ENCODE data around the gene DNASE1.
A peak's percentile ranks its signal among the peaks of the same experiment; 100 is the strongest.

The DNASE1 gene

DNA sequence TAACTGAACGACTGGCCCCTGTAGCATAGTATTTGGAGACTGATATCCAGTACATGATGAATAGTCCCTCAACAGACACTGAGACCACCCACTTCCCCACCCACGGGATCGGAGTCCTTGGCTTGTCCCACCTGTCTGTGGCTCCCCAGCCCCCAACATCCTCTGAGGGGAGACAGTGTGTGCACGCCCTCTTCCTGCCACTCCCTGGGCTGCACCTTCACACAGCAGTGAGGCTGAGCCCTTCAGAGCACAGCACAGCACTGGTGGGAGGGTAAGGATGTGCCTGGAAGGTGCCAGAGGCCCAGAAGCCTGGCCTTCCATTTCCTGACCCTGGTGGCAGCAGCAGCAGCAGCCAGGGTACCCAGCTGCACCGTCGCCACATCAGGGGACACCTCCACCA is 11.0 kb downstream of the DNASE1 start:
- DNase-seq = no peak

DNA sequence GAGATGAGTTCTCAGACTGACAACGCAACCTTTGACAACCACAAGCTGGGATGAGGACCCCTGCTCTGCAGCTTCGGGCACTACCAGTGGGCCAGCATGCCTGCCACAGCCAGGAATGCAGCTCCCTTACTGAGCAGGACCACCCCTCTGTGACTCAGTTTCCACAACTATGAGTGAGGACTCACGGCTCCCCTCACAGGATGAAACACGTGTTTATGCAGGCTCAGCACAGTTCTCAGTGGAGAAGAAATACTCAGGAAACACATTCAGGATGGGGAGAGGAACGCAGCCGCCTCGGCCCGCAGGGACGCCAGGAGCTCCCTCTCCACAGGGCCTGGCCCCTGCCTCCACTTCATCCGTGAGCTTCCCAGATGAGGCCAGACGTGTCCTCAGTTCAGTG is 14.1 kb downstream of the DNASE1 start:
- no peak for DNase-seq

DNA sequence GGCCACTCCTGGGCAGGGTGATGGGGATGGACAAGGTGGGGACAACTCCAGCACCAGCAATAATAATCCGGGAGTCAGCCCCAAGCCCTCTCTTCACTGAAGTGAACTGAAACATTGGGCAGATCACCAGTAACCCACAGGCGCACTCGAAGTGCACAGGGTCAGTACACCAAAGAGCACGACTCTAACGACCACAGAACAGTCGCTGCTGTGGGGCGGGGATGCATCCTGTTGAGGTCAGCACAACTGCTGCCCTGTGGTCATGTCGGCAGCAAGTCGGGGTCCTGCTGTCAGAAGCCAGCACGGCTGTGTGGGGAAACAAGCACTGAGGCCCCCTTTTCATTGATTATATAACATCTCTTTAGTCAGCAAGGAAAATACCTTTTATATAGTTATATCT is 14.6 kb downstream of the DNASE1 start:
- DNase-seq = no peak

DNA sequence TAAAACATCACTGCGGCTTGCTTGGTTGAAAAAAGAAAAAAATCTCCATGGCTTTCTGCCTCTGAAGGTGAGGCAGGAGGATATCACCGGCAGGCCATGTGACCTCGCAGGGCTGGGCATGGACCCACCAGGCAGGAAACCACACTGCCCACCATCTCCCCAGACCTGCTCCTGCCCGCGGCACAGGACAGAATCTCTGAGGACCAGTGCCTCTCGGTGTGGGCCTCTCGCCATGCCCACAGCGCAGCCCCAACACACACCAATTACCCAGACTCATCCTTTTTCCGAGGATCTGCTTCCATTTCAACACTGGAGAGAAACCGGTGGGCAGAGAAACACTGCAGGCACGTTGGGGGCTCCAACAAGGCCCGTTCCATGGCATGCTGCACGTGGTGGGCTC is 16.2 kb downstream of the DNASE1 start:
- DNase-seq = no peak

DNA sequence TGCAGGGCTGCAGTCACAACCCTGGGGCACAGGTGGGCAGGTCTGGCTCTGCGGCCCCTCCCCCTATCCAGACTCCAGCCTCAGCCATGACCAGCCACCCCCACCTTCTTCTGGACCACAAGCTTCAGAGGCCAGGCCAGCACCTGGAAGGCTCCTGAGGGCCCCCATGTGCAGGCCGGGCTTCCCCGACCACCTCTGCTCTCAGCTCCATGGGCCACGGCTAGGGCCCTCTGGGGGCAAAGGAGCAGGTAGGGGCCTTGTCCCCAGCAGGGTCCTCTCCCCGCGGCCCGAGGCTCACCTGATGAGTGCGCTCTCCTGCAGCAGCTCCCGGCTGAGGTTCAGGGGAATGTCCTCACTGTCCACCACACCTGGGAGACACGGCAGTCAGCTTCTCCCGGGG is 16.9 kb downstream of the DNASE1 start:
- DNase-seq = no peak

DNA sequence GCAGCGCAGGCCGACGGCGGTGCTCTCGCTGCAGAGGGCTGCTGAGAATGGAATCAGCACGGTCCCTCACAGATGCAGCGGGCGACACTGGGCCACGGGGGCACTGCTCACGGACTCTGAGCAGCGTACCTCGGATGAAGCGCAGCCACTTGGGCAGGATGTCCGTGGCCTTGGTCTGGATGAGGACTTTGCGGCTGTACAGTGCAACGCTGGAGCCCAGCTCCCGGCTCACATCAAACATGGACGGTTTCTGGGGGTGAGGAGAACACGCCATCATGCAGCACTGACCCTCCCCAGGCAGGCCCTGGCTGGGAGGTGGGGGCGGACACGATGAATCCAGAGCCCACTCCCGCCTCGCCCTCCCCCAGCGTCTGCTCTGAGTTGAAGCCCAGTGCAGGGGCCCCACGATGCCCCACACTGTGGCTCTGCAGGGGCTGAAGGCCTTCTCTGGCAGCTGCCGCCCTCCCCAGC is 18.1 kb downstream of the DNASE1 start:
- no peak for DNase-seq

DNA sequence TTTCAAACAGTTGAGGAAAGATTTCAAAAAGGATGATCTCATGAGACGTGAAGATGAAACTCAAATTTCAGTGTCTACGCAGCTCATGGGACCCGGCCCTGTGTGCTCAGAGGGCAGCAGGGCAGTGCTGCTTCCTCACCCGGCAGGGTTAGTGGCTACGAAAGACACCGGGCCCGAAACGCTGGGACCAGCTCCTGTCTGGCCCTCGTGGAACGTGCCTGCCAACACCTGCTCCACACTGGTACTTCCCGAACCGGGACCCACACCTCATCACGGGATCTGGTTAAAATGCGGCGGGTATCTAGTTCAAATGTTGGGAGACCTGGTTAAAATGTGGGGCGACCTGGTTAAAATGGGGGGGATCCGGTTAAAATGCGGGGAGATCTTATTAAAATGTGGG is 18.7 kb downstream of the DNASE1 start:
- no peak for DNase-seq

DNA sequence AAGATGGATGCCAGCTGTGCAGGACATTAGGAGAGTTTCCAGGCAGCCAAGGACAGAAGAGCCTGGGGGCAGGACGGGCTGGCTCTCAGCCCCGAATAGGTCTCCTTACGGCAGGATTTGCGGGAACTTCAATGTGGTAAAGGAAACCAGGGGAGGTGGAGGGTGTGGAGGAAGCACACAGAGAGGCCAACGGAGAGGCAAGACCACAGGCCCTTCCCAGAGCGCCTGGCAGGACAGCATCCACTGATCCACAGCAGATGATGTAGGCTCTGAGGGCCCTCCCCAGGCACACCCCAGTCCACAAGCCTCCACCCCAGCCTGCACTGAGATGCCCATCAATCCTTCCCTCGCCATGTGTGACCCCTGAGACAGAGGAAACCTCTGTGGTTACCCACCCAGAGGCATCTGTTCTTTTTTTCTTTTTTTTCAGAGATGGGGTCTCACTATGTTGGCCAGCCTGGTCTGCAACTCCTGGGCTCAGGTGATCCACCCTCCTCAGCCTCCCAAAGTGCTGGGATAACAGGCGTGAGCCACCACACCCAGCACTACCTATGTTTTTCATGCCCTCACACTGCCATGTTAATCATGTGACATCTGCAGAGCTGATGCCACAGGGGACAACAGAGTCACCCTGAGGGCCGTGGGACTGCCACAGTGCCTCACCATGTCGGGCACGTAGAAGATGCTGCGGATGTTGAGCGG is 19.3 kb downstream of the DNASE1 start:
- DNase-seq = no peak

DNA sequence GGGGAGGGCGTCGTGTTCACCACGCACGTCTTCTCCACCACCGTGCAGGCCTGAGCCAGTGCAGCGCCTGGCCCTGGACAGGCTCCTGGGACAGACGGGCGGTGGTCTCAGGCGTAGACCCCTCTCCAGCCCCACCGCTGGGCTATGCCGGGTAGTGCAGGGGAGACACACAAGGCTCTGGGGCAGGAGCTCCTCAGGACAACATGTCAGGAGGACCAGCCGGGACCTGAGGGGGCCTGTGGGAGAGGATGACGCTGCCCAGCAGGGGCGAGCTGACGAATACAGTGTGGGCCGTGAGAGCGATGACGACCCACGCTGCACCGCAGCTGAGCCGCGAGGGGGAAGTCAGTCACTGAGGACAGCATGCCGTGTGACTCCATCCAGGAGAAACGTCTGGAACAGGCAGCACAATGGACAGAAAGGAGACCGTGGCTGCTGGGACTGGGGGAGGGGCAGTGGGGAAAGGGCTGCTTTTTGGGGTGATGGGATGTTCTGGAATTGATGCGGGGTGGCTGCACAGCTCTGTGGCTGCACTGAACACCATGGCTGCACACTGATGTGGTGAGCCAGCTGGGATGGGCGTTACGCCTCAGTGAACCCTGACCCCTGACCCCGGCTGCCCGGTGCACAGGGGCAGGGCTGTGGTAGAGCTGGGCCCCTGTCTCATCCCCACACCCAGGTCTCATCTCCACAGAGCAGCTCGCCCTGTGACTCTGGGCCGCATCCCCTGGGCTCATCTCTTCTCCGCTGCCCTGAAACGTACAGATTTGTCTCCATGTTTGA is 20.2 kb downstream of the DNASE1 start:
- DNase-seq = no peak

DNA sequence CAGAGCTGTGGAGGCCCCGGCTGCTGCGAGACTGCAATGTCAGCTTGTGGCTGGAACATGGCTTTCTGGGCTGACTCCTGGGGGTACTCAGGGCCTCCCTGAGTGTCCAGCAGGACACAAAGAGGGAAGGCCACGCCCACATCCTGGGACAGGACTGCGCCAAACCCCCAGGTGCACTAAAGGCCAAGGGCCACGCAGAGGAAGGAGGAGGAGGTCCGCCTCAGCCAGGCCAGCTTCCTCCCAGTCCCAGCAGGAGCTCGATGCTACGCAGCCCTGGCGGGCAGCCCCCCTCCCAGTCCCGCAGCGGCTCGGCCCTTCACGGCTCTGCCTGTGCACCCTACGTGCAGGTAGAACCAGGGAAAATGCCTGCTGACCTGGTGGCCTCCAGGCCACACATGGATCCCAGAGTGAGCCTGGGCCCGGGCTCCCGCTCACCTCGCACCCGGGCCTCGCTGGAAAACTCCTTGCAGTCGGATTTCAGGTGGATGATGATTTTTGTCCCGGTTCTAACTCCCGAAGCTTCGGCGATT is 21.2 kb downstream of the DNASE1 start:
- DNase-seq = no peak

DNA sequence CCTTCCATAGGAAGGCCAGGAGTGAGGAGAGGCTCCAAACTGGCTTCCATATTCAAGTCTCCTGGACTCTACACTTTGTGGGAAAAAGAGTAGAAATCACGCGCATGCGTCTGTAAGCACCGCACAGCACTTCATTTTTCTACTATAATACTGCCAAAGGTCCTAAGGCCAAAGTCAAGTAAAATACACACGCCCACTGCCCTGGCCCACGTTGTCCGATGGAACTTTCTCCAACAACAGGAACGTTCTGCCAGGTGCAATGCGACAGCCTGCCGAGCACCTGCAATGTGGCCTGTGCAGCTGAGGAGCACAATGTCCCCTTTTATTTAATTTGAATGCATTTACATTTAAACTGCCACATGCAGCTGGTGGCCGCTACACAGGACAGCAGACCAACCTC is 23.5 kb downstream of the DNASE1 start:
- no peak for DNase-seq

DNA sequence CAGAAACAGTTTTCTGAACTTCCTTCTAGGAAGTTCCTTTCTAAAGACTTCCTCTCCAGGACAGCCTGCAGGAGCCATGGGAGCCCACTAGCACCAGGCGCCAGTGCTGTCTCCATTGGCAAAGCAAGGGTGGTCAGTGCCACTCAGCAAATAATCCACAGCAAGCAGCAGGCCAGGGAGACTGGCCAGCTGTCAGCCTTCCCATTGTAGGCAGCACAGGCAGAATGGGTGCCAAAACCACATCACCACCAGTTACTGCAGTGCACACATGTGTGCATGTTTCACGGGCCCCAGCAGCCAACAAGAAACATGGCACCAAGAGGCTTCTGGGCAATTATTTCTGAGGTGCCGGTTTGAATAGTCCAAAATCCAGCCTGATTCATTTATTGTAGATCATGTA is 26.7 kb downstream of the DNASE1 start:
- no peak for DNase-seq

DNA sequence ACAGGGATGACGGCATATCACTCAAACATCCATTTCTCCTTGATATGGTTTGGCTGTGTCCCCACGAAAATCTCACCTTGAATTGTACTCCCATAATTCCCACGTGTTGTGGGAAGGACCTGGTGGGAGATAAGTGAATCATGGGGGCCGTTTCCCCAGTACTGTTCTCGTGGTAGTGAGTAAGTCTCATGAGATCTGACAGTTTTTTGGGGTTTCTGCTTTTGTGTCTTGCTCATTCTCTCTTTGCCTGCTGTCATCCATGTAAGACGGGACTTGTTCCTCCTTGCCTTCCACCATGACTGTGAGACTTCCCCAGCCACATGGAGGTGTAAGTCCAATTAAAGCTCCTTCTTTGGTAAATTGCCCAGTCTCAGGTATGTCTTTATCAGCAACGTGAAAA is 32.5 kb downstream of the DNASE1 start:
- no peak for DNase-seq

DNA sequence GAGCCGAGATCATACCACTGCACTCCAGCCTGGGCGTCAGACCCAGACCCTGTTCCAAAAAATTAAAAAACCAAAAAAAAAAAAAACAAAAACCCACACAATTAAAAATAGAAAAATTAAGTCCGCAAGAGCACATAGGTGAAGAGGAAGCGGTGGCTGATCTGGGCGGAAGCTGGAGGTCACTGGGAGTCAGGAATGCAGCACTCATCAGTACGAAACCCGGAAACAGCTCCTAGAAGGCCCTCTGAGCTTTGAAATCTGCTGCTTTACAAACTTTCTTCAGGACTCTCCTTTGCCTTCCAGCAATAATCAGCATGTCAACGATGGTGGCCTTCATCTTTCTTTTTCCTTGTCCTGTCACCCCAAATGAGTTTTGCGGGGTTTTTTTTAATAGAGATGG is 33.3 kb downstream of the DNASE1 start:
- DNase-seq = no peak

DNA sequence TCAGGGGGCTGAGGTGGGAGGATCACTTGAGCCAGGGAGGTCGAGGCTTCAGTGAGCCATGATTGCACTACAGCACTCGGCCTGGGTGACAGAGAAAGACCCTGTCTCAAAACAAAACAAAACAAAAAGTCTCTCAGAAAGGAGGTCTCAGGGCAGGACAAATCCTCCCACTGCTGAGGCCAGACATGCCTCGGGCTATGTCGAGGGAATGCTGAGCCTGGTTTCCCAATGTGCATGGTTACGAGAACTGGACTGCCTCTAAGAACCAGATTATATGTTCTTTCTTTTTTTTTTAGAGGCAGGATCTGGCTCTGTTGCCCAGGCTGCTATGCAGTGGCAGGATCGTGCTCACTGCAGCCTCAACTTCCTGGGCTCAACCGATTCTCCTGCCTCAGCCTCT is 35.2 kb downstream of the DNASE1 start:
- no peak for DNase-seq

DNA sequence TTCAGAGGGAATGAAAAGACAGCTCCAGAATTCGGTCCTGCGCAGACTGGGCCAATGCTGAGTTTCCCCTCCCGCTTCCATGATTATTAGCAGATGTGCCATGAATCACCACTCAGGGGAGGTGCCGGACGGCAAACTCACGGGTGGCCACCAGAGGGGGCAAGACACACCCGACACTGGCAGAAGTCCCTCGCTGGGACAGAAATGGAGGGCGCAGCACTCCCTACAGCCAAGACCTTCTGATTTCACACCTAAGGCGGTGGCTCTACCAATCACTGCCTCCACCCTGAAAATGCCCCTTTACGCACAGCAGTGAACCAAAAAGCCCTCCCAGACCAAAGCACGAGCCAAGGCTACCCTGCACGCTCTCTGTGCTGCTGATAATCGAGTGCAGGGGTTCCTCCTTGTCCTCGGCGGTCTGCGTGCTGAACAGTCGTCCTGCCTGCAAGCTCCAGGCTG is 36.0 kb downstream of the DNASE1 start:
- peak; percentile 76 for DNase-seq

DNA sequence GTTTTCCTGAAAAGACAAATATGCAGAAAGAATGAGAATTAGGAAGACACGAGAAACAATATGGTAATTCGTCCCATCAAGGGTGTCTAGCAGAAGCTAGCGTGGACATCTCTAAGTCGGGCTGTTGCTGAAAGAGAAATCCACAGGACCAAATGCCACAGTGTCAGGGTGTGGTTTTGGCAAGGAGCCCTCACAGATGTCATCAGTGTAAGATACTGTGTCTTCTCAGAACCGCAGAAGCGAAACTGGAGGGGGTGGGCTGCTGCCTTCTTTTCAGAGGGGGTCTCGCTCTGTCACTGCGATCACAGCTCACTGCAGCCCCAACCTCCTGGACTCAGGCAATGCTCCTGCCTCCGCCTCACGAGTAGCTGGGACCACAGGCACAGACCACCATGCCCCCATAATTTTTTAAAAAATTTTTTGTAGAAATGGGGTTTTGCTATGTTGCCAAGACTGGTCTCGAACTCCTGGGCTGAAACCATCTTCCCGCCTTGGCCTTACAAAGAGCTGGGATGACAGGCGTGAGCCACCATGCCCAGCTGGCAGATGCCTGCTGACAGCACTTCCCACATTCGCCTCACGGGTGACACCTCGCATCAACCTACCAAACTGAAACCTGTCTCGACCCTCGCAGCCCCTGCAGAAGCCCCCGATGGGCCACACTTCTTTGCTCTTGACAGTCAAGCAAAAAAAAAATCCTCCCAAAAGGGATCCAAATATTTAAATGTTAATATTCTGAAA is 36.7 kb downstream of the DNASE1 start:
- no peak for DNase-seq

DNA sequence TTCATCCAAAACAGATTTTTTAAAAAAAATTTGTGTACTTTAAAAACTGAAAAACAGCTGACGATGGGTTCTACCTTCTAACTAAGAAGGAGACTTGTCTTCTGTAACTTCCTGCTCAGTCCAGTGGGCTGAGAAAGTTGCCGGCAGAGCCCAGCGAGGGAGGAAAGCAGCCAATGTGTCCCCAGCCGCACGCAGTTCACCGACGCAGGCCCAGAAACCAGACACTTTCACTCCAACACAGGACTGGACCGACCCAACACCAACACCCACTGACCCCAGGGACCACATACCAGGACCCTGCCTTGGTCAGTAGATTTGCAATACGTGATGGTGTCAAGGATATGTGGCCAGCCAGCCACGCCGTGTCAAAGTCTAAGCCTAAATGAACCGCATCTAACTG is 37.3 kb downstream of the DNASE1 start:
- DNase-seq = no peak

DNA sequence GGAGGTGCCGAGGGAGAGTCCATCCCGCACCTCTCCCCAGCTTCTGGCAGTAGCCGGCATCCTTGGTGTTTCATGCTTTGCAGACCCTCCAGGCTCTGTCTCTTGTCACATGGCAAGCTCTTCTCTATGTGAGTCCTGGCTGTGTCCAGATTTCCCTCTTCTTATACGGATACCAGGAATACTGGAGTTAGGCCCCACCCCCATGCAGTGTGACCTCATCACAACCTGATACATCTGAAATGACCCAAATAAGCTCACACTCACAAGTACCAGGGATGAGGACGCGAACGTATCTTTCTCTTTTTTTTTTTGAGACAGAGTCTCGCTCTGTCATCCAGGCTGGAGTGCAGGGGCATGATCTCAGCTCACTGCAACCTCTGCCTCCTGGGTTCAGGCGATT is 39.6 kb downstream of the DNASE1 start:
- no peak for DNase-seq

DNA sequence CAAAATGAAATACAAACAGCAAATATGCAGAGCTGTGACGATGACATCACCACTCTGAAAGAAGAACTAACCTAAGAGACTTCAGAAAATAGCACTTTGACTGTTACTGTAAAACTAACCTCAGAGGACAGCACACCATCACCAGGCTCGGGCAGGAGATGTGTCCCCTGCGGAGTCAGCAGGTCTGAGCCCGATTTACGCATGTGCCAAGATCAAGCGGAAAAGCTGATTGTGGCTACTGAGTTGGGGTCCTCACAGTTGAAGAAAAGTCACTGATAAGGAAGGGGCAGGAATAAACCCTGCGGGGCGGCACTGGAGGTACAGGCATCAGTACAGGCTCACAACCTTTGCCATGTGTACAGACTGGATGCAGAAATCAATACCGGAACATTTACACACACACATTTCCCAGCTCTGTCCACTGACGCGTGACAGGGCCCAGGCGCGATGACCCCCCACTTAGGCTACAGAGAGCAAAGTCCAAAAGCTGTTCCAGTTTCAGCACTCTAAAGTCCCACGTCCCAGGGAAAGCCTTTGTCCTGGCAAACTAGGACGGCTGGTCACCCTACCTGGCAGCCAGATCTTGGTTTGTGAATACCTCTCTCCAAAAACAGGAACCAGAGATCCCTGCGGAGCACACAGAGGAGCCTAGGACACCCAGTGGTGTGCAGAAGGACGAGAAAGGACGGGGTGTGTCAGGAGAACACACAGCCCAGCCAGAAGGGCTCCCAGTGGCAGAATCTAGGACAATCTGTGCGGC is 41.3 kb downstream of the DNASE1 start:
- no peak for DNase-seq

DNA sequence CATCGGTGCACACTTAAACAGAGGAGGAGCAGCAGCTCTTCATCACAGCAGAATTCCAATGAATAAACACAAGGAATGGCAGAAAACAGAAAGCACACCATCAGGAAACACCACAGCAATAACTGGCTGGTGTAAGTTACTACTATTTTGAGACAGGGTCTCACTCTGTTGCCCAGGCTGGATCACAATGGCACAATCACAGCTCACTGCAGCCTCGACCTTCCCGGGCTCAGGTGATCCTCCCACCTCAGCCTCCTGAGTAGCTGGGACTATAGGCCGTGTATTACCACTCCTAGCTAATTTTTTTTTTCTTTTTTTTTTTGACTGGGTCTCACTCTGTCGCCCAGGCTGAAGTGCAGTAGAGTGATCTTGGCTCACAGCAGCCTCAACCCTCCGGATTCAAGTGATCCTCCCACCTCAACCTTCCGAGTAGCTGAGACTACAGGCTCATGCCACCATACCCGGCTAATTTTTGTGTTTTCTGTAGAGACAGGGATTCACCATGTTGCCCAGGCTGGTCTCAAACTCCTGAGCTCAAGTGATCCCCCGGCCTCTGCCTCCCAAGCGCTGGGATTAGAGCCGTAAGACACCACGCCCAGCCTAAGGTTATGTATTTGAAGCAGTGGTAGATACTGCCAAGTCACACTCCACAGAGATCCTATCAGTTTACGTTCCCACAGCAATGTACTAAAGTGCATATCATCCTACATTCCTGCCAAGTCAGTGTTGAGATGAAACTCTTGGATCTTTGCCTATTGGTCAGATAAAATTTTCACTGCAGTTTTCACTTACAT is 42.1 kb downstream of the DNASE1 start:
- no peak for DNase-seq

DNA sequence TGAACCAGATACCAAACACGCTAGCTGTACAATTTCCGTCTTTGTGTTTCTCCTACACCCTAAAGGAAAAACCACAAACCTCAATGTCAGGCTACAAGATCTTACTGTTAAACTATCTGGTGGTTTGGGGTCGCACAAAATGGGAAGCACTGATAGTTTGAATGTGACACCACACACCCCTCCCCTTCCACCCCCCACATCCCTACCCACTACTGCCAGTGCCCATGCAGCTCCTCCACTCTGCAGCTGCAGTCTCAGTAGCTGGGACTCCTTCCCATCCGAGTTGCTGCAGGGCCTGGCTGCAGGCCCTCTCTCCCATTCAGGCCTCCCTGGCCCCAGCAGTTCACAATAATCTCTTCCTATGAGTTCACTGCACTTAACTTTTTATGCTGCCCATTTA is 44.5 kb downstream of the DNASE1 start:
- DNase-seq = no peak

Measured in effector CD4-positive, alpha-beta T cell (primary cell).